Ishikawa (cell line): ENCODE measurements around the gene CPNE9.

Experiments used
- CEBPB ChIP-seq: IDR thresholded peaks from 2 replicates; pipeline ENCODE4 v1.6.1; 2012
- CREB1 ChIP-seq: IDR thresholded peaks from 2 replicates; pipeline ENCODE4 v1.6.1; 2012; ENCODE audit warnings: low read depth
- EGR1 ChIP-seq: IDR thresholded peaks from 2 replicates; pipeline ENCODE4 v1.6.1; 2012
- EP300 ChIP-seq: IDR thresholded peaks from 2 replicates; pipeline ENCODE4 v1.6.1; 2012; ENCODE audit warnings: borderline replicate concordance
- FOXM1 ChIP-seq: IDR thresholded peaks from 2 replicates; pipeline ENCODE4 v1.6.1; 2012; ENCODE audit warnings: low read depth, borderline replicate concordance
- NFIC ChIP-seq: IDR thresholded peaks from 2 replicates; pipeline ENCODE4 v1.6.1; 2012
- RAD21 ChIP-seq: IDR thresholded peaks from 2 replicates; pipeline ENCODE4 v1.6.1; 2012; ENCODE audit warnings: low read depth
- TAF1 ChIP-seq: IDR thresholded peaks from 2 replicates; pipeline ENCODE4 v1.6.1; 2012; ENCODE audit warnings: low read depth, mild to moderate bottlenecking
- TCF12 ChIP-seq: IDR thresholded peaks from 2 replicates; pipeline ENCODE4 v1.6.1; 2012; ENCODE audit warnings: low read depth
- TEAD4 ChIP-seq: IDR thresholded peaks from 2 replicates; pipeline ENCODE4 v1.6.1; 2012
- USF1 ChIP-seq: IDR thresholded peaks from 2 replicates; pipeline ENCODE4 v1.6.1; 2012
- YY1 ChIP-seq: IDR thresholded peaks from 2 replicates; pipeline ENCODE4 v1.6.1; 2012; ENCODE audit warnings: low read depth
- ZBTB7A ChIP-seq: IDR thresholded peaks from 2 replicates; pipeline ENCODE4 v1.6.1; 2012; ENCODE audit warnings: low read depth
- TF ChIP-seq, protein P1 (sequence below): IDR thresholded peaks from 2 replicates; pipeline ENCODE4 v1.6.1; 2012; ENCODE audit warnings: low read depth, mild to moderate bottlenecking
- TF ChIP-seq, protein P2 (sequence below): IDR thresholded peaks from 2 replicates; pipeline ENCODE4 v1.6.1; 2012

Gene CPNE9

DNA sequence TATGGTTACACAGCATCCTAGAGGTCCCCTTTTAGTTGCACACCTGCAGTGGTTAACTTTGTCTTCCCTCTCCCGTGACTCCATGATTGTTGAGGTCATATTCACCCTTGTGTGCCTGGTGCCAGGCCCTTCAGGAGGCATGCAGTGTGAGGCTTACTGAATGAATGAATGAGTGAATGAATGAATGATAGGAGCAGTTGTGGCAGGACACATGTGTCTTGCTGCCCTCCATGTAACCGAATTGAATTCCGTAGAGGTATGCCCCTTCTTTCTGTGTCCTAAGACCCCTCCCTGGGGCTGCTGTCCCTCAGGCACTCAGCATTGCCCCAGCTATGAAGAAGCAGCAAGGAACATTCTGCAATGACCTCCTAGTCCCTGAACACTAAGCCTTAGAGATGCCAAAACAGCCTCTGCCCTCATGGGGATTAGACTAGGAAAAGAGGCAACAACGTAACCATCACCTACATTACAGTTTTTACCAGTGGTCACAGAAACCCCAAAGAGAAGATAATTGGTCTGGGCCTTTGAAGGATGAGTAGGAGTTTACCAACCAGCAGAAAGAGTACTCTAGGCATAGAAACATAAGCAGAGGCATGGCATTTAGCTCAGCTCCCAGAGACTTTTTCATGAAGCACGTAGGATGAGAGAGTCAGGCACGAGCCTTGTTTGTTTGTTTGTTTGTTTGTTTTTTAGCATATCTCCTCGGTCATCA is 22.5 kb upstream of the CPNE9 start:
- TF ChIP-seq CREB1 = no peak

DNA sequence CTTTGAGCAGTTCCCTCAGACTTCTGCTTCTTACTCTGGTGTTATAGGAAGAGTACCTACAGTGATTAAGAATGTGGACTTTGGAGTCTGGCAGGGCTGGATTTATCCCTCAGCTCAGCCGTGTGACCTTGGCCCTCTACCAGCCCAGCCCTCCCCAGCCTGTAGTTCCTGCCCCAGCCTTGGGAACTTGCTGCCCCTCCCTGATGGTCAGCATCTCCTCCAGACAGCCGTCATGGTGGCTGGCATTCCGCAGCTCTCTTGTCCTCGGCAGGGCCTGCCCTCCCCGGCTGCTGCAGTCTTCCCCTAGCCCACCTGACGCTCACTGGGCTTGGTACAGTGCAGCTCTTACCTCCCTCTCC is 21.9 kb upstream of the CPNE9 start:
- TF ChIP-seq CEBPB = no peak
- no peak for TF ChIP-seq FOXM1
- TF ChIP-seq NFIC = no peak

- TF ChIP-seq ZBTB7A (no peak), CREB1 (no peak), TEAD4 (no peak), TAF1 (no peak)
- TF ChIP-seq, protein P1, sequence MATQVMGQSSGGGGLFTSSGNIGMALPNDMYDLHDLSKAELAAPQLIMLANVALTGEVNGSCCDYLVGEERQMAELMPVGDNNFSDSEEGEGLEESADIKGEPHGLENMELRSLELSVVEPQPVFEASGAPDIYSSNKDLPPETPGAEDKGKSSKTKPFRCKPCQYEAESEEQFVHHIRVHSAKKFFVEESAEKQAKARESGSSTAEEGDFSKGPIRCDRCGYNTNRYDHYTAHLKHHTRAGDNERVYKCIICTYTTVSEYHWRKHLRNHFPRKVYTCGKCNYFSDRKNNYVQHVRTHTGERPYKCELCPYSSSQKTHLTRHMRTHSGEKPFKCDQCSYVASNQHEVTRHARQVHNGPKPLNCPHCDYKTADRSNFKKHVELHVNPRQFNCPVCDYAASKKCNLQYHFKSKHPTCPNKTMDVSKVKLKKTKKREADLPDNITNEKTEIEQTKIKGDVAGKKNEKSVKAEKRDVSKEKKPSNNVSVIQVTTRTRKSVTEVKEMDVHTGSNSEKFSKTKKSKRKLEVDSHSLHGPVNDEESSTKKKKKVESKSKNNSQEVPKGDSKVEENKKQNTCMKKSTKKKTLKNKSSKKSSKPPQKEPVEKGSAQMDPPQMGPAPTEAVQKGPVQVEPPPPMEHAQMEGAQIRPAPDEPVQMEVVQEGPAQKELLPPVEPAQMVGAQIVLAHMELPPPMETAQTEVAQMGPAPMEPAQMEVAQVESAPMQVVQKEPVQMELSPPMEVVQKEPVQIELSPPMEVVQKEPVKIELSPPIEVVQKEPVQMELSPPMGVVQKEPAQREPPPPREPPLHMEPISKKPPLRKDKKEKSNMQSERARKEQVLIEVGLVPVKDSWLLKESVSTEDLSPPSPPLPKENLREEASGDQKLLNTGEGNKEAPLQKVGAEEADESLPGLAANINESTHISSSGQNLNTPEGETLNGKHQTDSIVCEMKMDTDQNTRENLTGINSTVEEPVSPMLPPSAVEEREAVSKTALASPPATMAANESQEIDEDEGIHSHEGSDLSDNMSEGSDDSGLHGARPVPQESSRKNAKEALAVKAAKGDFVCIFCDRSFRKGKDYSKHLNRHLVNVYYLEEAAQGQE = no peak
- TF ChIP-seq, protein P2, sequence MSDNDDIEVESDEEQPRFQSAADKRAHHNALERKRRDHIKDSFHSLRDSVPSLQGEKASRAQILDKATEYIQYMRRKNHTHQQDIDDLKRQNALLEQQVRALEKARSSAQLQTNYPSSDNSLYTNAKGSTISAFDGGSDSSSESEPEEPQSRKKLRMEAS = no peak
Measured at GRCh38 chr3:9682096-9682495, 21.5 kb upstream of the CPNE9 start.

DNA sequence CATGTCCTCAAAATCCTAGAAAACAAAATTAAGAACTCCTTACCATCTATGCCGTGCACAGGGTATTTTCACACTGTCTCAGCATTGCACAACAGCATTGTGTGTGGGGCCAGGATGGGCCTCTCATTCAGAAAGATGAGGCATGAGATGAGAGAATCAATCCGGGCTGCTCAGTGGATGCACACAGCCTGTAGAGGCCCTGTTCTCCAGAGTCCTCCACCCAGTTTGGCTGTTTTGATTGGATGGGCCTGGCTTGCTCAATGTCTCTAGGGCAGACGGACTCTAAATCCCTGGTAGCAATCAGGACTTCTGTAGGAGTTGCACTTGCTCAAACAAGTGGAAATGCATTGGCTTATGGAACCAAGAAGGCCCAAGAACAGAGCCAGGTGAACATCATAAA is 20.2 kb upstream of the CPNE9 start:
- TF ChIP-seq EP300 (no peak), CEBPB (no peak), CREB1 (no peak), YY1 (no peak), USF1 (no peak), TEAD4 (no peak), TCF12 (no peak), NFIC (no peak), RAD21 (no peak), ZBTB7A (no peak), EGR1 (no peak), FOXM1 (no peak), TAF1 (no peak)
- TF ChIP-seq, protein P1 = no peak
- TF ChIP-seq, protein P2 = no peak

GRCh38 chr3:9685216-9686049 is 18.2 kb upstream of the CPNE9 start:
- no peak for TF ChIP-seq TEAD4
- no peak for TF ChIP-seq ZBTB7A
- TF ChIP-seq, protein P2 = no peak
- TF ChIP-seq RAD21 = no peak
- TF ChIP-seq EP300 = no peak
- TF ChIP-seq NFIC = no peak
- TF ChIP-seq CREB1 = no peak
- TF ChIP-seq TCF12 = no peak
- TF ChIP-seq CEBPB = no peak

DNA sequence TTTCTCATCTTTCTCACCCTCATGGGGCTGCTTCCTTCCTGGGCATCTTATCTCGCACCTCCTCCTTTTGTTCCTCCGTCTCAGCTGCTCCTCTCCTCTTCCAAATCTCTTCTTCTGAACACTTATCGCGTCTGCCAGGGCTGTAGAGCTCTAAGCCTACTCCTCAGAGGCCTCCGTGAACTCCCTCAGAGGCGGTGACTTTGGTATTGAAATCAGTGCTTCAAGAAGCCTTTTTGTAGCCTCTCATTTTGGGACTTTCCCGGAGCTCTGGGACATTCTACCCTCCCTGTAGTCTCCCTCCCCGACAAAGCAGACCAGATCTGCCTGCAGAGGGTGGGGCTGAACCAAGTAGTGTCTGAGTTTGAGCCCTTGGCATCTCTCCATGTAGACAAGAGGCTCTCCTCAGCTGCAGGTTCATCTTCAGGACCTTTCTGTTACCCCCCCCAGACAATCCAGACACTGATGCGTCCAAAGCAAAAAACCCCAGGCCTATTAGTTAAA is 17.5 kb upstream of the CPNE9 start:
- no peak for TF ChIP-seq ZBTB7A
- no peak for TF ChIP-seq FOXM1
- no peak for TF ChIP-seq TCF12
- no peak for TF ChIP-seq TAF1
- no peak for TF ChIP-seq CREB1
- TF ChIP-seq, protein P1 = no peak
- TF ChIP-seq CEBPB = no peak
- TF ChIP-seq RAD21 = no peak
- TF ChIP-seq EGR1 = no peak
- no peak for TF ChIP-seq NFIC
- TF ChIP-seq, protein P2 = no peak
- no peak for TF ChIP-seq YY1
- no peak for TF ChIP-seq EP300
- no peak for TF ChIP-seq USF1
- TF ChIP-seq TEAD4 = no peak
